ENCODE results near the gene CDR2. TPM values are rescaled to one million over a fixed set of nuclear protein-coding genes. Genes with fewer than 3 reads are reported as not detected.

Gene CDR2
- total and polyA plus RNA-seq, 2 of the 13 experiments (the other 11 are each of a cell fraction or from before 2014, with no cell fraction given) = 59.0 to 78.9 TPM

DNA sequence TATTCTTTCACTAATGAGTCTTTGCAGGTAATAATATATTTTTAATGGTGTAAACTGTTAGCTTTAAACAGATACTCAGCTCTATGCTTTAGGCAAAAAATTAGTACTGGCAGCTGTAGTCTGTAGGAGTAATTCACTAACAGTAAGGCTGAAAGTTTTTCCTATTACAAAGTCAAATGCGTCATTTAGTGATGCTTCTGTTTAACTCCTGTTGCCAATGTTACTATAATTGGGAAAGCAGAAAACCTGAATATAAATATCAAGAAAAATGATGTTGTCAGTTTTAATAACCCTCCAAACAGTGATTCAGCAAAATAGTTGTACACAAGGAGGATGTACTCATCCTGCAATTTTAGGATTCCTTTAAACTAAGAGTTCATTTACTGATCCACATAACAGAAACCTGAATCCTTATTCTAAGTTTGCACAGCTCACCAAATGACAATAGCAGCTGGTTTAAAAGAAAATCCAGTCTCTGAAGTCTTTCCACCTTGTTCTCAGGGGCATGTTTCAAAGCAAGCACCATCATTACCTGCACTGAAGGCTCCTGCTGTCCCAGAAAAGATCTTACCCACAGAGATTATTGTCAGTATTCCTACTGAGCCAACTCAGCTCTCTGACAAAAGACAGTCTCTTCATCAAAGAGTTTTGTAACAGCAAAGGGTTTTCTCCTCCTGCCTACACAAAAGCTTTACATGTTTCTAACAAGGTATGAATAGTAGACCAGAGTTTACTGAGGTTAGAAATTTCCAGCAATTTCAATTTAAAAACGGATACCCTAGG is 4.2 kb downstream of the CDR2 start (continued):
- TF ChIP-seq, protein P1, sequence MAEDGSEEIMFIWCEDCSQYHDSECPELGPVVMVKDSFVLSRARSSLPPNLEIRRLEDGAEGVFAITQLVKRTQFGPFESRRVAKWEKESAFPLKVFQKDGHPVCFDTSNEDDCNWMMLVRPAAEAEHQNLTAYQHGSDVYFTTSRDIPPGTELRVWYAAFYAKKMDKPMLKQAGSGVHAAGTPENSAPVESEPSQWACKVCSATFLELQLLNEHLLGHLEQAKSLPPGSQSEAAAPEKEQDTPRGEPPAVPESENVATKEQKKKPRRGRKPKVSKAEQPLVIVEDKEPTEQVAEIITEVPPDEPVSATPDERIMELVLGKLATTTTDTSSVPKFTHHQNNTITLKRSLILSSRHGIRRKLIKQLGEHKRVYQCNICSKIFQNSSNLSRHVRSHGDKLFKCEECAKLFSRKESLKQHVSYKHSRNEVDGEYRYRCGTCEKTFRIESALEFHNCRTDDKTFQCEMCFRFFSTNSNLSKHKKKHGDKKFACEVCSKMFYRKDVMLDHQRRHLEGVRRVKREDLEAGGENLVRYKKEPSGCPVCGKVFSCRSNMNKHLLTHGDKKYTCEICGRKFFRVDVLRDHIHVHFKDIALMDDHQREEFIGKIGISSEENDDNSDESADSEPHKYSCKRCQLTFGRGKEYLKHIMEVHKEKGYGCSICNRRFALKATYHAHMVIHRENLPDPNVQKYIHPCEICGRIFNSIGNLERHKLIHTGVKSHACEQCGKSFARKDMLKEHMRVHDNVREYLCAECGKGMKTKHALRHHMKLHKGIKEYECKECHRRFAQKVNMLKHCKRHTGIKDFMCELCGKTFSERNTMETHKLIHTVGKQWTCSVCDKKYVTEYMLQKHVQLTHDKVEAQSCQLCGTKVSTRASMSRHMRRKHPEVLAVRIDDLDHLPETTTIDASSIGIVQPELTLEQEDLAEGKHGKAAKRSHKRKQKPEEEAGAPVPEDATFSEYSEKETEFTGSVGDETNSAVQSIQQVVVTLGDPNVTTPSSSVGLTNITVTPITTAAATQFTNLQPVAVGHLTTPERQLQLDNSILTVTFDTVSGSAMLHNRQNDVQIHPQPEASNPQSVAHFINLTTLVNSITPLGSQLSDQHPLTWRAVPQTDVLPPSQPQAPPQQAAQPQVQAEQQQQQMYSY (CRISPR knock-in tag; IDR thresholded peaks at IDR 0.05) = no peak
- TF ChIP-seq, protein P2, sequence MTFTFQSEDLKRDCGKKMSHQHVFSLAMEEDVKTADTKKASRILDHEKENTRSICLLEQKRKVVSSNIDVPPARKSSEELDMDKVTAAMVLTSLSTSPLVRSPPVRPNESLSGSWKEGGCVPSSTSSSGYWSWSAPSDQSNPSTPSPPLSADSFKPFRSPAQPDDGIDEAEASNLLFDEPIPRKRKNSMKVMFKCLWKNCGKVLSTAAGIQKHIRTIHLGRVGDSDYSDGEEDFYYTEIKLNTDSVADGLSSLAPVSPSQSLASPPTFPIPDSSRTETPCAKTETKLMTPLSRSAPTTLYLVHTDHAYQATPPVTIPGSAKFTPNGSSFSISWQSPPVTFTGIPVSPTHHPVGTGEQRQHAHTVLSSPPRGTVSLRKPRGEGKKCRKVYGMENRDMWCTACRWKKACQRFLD (CRISPR knock-in tag; IDR thresholded peaks at IDR 0.05; ENCODE audit: borderline replicate concordance) = no peak
- TF ChIP-seq FLYWCH1 (CRISPR knock-in tag; IDR thresholded peaks at IDR 0.05) (no peak), RXRB (CRISPR knock-in tag; IDR thresholded peaks at IDR 0.05; ENCODE audit: borderline replicate concordance) (no peak), MLLT10 (CRISPR knock-in tag; IDR thresholded peaks at IDR 0.05) (no peak), PAF1 (CRISPR knock-in tag; IDR thresholded peaks at IDR 0.05) (0 out of 2 replicates have a peak, but pooled peaks have one; percentile 51), HDAC1 (CRISPR knock-in tag; IDR thresholded peaks at IDR 0.05) (peak; percentile 37; the same call in 1 of the 2 replicates), ERF (CRISPR knock-in tag; IDR thresholded peaks at IDR 0.05) (peak; percentile 25; the same call in 1 of the 2 replicates), SIX1 (CRISPR knock-in tag; IDR thresholded peaks at IDR 0.05; ENCODE audit: borderline replicate concordance) (0 out of 2 replicates have a peak, but pooled peaks have one; percentile 19), ONECUT2 (CRISPR knock-in tag; IDR thresholded peaks at IDR 0.05) (no peak), ZNF143 (CRISPR knock-in tag; IDR thresholded peaks at IDR 0.05) (no peak)
- TF ChIP-seq, protein P3, sequence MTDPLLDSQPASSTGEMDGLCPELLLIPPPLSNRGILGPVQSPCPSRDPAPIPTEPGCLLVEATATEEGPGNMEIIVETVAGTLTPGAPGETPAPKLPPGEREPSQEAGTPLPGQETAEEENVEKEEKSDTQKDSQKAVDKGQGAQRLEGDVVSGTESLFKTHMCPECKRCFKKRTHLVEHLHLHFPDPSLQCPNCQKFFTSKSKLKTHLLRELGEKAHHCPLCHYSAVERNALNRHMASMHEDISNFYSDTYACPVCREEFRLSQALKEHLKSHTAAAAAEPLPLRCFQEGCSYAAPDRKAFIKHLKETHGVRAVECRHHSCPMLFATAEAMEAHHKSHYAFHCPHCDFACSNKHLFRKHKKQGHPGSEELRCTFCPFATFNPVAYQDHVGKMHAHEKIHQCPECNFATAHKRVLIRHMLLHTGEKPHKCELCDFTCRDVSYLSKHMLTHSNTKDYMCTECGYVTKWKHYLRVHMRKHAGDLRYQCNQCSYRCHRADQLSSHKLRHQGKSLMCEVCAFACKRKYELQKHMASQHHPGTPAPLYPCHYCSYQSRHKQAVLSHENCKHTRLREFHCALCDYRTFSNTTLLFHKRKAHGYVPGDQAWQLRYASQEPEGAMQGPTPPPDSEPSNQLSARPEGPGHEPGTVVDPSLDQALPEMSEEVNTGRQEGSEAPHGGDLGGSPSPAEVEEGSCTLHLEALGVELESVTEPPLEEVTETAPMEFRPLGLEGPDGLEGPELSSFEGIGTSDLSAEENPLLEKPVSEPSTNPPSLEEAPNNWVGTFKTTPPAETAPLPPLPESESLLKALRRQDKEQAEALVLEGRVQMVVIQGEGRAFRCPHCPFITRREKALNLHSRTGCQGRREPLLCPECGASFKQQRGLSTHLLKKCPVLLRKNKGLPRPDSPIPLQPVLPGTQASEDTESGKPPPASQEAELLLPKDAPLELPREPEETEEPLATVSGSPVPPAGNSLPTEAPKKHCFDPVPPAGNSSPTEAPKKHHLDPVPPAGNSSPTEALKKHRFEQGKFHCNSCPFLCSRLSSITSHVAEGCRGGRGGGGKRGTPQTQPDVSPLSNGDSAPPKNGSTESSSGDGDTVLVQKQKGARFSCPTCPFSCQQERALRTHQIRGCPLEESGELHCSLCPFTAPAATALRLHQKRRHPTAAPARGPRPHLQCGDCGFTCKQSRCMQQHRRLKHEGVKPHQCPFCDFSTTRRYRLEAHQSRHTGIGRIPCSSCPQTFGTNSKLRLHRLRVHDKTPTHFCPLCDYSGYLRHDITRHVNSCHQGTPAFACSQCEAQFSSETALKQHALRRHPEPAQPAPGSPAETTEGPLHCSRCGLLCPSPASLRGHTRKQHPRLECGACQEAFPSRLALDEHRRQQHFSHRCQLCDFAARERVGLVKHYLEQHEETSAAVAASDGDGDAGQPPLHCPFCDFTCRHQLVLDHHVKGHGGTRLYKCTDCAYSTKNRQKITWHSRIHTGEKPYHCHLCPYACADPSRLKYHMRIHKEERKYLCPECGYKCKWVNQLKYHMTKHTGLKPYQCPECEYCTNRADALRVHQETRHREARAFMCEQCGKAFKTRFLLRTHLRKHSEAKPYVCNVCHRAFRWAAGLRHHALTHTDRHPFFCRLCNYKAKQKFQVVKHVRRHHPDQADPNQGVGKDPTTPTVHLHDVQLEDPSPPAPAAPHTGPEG (CRISPR knock-in tag; IDR thresholded peaks at IDR 0.05) = no peak
- TF ChIP-seq, protein P4, sequence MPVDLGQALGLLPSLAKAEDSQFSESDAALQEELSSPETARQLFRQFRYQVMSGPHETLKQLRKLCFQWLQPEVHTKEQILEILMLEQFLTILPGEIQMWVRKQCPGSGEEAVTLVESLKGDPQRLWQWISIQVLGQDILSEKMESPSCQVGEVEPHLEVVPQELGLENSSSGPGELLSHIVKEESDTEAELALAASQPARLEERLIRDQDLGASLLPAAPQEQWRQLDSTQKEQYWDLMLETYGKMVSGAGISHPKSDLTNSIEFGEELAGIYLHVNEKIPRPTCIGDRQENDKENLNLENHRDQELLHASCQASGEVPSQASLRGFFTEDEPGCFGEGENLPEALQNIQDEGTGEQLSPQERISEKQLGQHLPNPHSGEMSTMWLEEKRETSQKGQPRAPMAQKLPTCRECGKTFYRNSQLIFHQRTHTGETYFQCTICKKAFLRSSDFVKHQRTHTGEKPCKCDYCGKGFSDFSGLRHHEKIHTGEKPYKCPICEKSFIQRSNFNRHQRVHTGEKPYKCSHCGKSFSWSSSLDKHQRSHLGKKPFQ (CRISPR knock-in tag; IDR thresholded peaks at IDR 0.05; ENCODE audit: insufficient replicate concordance) = peak; percentile 65
- TF ChIP-seq, protein P5, sequence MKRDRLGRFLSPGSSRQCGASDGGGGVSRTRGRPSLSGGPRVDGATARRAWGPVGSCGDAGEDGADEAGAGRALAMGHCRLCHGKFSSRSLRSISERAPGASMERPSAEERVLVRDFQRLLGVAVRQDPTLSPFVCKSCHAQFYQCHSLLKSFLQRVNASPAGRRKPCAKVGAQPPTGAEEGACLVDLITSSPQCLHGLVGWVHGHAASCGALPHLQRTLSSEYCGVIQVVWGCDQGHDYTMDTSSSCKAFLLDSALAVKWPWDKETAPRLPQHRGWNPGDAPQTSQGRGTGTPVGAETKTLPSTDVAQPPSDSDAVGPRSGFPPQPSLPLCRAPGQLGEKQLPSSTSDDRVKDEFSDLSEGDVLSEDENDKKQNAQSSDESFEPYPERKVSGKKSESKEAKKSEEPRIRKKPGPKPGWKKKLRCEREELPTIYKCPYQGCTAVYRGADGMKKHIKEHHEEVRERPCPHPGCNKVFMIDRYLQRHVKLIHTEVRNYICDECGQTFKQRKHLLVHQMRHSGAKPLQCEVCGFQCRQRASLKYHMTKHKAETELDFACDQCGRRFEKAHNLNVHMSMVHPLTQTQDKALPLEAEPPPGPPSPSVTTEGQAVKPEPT (CRISPR knock-in tag; IDR thresholded peaks at IDR 0.05; ENCODE audit: low read depth) = no peak

All from HepG2 (cell line).